Measurements from ENCODE around the gene SERPINA1. TPM values are rescaled to one million over a fixed set of nuclear protein-coding genes. Genes with fewer than 3 reads are reported as not detected.

The SERPINA1 gene
- polyA plus RNA-seq, 1 experiment = 1.7 TPM

DNA sequence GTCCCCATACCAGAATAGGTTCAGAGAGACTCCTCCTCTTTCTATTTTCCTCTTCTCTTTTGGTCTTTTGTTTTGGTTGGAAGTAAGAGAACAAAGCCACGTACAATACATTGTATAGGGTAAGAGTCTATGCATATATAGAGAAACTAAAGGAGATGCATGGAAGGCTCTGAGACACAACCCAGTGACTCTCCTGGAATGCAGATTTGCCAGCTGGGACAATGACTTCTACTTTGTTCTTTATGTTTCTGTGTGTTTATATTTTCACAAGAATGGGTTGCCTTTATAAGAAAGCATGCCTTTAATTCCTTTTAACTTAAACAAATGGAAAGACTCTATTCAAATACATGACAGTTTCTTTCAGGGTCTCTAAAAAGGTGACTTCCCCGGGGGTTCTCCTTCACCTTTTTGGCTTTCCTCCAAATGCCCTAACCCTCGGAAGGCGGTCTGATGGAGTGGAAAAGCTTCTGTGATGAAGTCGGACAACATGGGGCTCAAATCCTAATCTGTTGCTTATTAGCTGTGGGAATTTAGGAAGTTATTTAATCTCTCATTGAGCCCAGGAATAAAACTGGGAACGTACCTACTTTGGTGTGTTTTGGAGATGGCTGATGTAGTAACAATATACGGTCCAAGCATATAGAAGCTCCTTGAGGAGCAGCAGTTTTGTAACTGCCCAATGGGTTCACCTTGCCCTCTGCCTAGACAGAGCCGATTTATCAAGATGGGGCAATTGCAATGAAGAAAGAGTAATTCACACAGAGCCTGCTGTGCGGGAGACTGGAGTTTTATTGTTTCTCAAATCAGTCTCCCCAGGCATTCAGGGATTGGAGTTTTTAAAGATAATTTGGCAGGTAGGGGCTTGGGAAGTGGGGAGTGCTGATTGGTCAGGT lies 9.1 kb upstream of the SERPINA1 start:
- ChIA-PET POLR2A (no interaction called here), CTCF (no interaction called here)
- Histone ChIP-seq H3K27ac (ENCODE audit: low read depth, low read length) (no peak overlapping the region), H3K9me3 (ENCODE audit: control insufficient read depth, insufficient read depth, low read length) (no peaks in the 10 kb centered on the region), H3K27me3 (ENCODE audit: control insufficient read depth, insufficient read depth, low read length) (no peaks in the 10 kb centered on the region), H3K4me3 (ENCODE audit: low read depth, low read length) (no peak overlapping the region)
- TF ChIP-seq, protein P1, sequence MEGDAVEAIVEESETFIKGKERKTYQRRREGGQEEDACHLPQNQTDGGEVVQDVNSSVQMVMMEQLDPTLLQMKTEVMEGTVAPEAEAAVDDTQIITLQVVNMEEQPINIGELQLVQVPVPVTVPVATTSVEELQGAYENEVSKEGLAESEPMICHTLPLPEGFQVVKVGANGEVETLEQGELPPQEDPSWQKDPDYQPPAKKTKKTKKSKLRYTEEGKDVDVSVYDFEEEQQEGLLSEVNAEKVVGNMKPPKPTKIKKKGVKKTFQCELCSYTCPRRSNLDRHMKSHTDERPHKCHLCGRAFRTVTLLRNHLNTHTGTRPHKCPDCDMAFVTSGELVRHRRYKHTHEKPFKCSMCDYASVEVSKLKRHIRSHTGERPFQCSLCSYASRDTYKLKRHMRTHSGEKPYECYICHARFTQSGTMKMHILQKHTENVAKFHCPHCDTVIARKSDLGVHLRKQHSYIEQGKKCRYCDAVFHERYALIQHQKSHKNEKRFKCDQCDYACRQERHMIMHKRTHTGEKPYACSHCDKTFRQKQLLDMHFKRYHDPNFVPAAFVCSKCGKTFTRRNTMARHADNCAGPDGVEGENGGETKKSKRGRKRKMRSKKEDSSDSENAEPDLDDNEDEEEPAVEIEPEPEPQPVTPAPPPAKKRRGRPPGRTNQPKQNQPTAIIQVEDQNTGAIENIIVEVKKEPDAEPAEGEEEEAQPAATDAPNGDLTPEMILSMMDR (IDR thresholded peaks at IDR 0.05; ENCODE audit: low read depth, low read length) = no peak
- DNase-seq (ENCODE audit: low read depth, low spot score) = no peak

- ChIA-PET POLR2A (no interaction called here), CTCF (interaction anchor here (0.6 kb wide), 1 partner anchor 380 kb away, joined by 5 read pairs; no protein-coding TSS in a partner anchor)
- TF ChIP-seq, protein P1 (IDR thresholded peaks at IDR 0.05; ENCODE audit: low read depth, low read length) = no peak
- Histone ChIP-seq H3K4me3 (ENCODE audit: low read depth, low read length) (no peak overlapping the region), H3K27ac (ENCODE audit: low read depth, low read length) (no peak overlapping the region), H3K9me3 (ENCODE audit: control insufficient read depth, insufficient read depth, low read length) (no peaks in the 10 kb centered on the region), H3K27me3 (ENCODE audit: control insufficient read depth, insufficient read depth, low read length) (no peaks in the 10 kb centered on the region)
- no peak for DNase-seq (ENCODE audit: low read depth, low spot score)
Measured at GRCh38 chr14:94396628-94397225, 8.3 kb upstream of the SERPINA1 start.

DNA sequence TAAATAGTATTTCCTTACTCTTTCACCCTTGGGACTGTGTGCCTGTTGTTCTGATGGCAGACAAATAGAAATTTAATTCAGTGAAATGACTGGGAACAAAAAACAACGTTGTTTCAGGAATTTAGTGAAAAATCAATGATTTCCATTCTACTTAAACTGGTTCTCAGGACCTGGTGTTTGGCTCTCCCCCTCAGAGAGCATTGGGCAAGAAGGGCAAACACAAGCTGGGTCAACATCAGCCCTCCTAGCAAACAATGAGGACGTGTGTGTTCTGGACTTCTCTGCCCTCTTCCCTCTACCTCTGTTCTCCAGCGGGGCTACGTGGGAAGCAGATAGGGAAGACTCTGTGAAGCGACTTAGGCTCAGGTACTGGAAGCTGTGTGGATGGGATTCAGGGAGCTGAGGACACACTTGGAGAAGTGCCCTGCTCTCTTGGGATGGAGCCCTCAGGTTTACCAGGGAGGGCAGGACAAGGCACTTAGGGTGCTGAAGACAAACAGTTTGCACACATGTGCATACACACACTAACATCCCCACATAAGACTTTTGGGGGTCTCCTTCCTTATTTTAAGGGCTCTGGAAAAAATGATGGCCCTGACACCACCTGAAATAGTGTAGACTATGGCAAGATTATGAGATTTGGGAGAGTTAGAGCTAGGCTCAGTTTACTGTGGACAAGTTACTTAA lies 7.6 kb upstream of the SERPINA1 start:
- TF ChIP-seq, protein P1 (IDR thresholded peaks at IDR 0.05; ENCODE audit: low read depth, low read length) = no peak
- Histone ChIP-seq H3K4me3 (ENCODE audit: low read depth, low read length) (no peak overlapping the region), H3K27me3 (ENCODE audit: control insufficient read depth, insufficient read depth, low read length) (no peaks in the 10 kb centered on the region), H3K9me3 (ENCODE audit: control insufficient read depth, insufficient read depth, low read length) (no peaks in the 10 kb centered on the region), H3K27ac (ENCODE audit: low read depth, low read length) (no peak overlapping the region)
- ChIA-PET POLR2A (no interaction called here), CTCF (interaction anchor here (0.6 kb wide), 1 partner anchor 381 kb away, joined by 5 read pairs; no protein-coding TSS in a partner anchor)
- no peak for DNase-seq (ENCODE audit: low read depth, low spot score)

- H3K27ac ChIP-seq (ENCODE audit: low read depth, low read length) = no peak overlapping the region
- TF ChIP-seq, protein P1 (IDR thresholded peaks at IDR 0.05; ENCODE audit: low read depth, low read length) = no peak
Measured at GRCh38 chr14:94395282-94395887, 7.0 kb upstream of the SERPINA1 start.

More at GRCh38 chr14:94395282-94395887, 7.0 kb upstream of the SERPINA1 start:
- Histone ChIP-seq H3K9me3 (ENCODE audit: control insufficient read depth, insufficient read depth, low read length) (no peaks in the 10 kb centered on the region), H3K4me3 (ENCODE audit: low read depth, low read length) (no peak overlapping the region), H3K27me3 (ENCODE audit: control insufficient read depth, insufficient read depth, low read length) (no peaks in the 10 kb centered on the region)
- ChIA-PET CTCF (interaction anchor here (0.9 to 1.2 kb wide), 3 partner anchors 12 to 39 kb away, joined by 3 read pairs; no protein-coding TSS in a partner anchor), POLR2A (no interaction called here)
- no peak for DNase-seq (ENCODE audit: low read depth, low spot score)
